ENCODE data around the gene TEX26.

The TEX26 gene

GRCh38 chr13:30995331-30995730 is 62.9 kb downstream of the TEX26 start:
- no peak overlapping the region for H2AFZ ChIP-seq (ENCODE audit: low read depth, low read length)
- H3K4me2 ChIP-seq (ENCODE audit: low read length, poor library complexity, severe bottlenecking) = no peak overlapping the region
- no peak overlapping the region for H3K9ac ChIP-seq (ENCODE audit: low read length)
- H3K18ac ChIP-seq (ENCODE audit: low read depth in 1 of 2, low read length in 2 of 2) = no peak overlapping the region
- H4K8ac ChIP-seq (ENCODE audit: low read length) = no peak overlapping the region
- no peak overlapping the region for H2BK5ac ChIP-seq (ENCODE audit: low read depth, low read length, poor library complexity, severe bottlenecking)
- H3K27ac ChIP-seq (ENCODE audit: low read length, poor library complexity, severe bottlenecking) = no peak overlapping the region
- no peak overlapping the region for H2BK120ac ChIP-seq (ENCODE audit: low read depth, low read length)
- no peak overlapping the region for H2BK12ac ChIP-seq (ENCODE audit: low read length in 2 of 2)
- no peak overlapping the region for H2AK5ac ChIP-seq (ENCODE audit: low read length, severe bottlenecking)
- H2BK15ac ChIP-seq (ENCODE audit: low read depth, poor library complexity, severe bottlenecking) = no peak overlapping the region
- H3K14ac ChIP-seq (ENCODE audit: low read length in 2 of 2) = no peak overlapping the region
- H3K27me3 ChIP-seq (ENCODE audit: control insufficient read depth in 1 of 2, insufficient read depth in 1 of 2, low read length in 2 of 2) = peaks cover 15 to 39% of the 10 kb centered on the region in 2 experiments
- no peak overlapping the region for H4K91ac ChIP-seq (ENCODE audit: low read length)
- H3K4me3 ChIP-seq (ENCODE audit: insufficient read depth in 1 of 2, low read depth in 1 of 2, low read length in 2 of 2) = no peak overlapping the region
- H3K79me1 ChIP-seq (replicated peaks; ENCODE audit: low read length, poor library complexity, severe bottlenecking) = no peaks in the 10 kb centered on the region
- no peaks in the 10 kb centered on the region for H3K4me1 ChIP-seq (ENCODE audit: control insufficient read depth, insufficient read depth, low read depth, low read length)
- H3K36me3 ChIP-seq (ENCODE audit: control insufficient read depth in 1 of 2, insufficient read depth in 2 of 2, low read depth in 1 of 2, low read length in 2 of 2) = no peaks in the 10 kb centered on the region
- no peak for DNase-seq
- 100% methylated on average over 1 of the region's 1 CpG for WGBS
- no peak overlapping the region for H3K23ac ChIP-seq (ENCODE audit: low read length in 2 of 2)
- no peak overlapping the region for H3K4ac ChIP-seq (ENCODE audit: low read depth in 1 of 2, low read length in 2 of 2)
- no peaks in the 10 kb centered on the region for H3K9me3 ChIP-seq (ENCODE audit: control insufficient read depth, low read length)

GRCh38 chr13:30997697-30998096 is 65.2 kb downstream of the TEX26 start:
- no peak for DNase-seq
- no peak overlapping the region for H2BK120ac ChIP-seq (ENCODE audit: low read depth, low read length)
- H3K79me1 ChIP-seq (replicated peaks; ENCODE audit: low read length, poor library complexity, severe bottlenecking) = no peaks in the 10 kb centered on the region
- H3K4me3 ChIP-seq (ENCODE audit: insufficient read depth in 1 of 2, low read depth in 1 of 2, low read length in 2 of 2) = no peak overlapping the region
- no peak overlapping the region for H2BK5ac ChIP-seq (ENCODE audit: low read depth, low read length, poor library complexity, severe bottlenecking)
- H3K4me2 ChIP-seq (ENCODE audit: low read length, poor library complexity, severe bottlenecking) = no peak overlapping the region
- no peak overlapping the region for H2BK15ac ChIP-seq (ENCODE audit: low read depth, poor library complexity, severe bottlenecking)
- no peak overlapping the region for H3K14ac ChIP-seq (ENCODE audit: low read length in 2 of 2)
- no peak overlapping the region for H4K8ac ChIP-seq (ENCODE audit: low read length)
- H3K36me3 ChIP-seq (ENCODE audit: control insufficient read depth in 1 of 2, insufficient read depth in 2 of 2, low read depth in 1 of 2, low read length in 2 of 2) = no peaks in the 10 kb centered on the region
- no peak overlapping the region for H2AFZ ChIP-seq (ENCODE audit: low read depth, low read length)
- H3K27me3 ChIP-seq (ENCODE audit: control insufficient read depth in 1 of 2, insufficient read depth in 1 of 2, low read length in 2 of 2) = peaks cover 26 to 51% of the 10 kb centered on the region in 2 experiments
- no peak overlapping the region for H3K18ac ChIP-seq (ENCODE audit: low read depth in 1 of 2, low read length in 2 of 2)
- peaks cover 4% of the 10 kb centered on the region for H3K4me1 ChIP-seq (ENCODE audit: control insufficient read depth, insufficient read depth, low read depth, low read length)
- no peaks in the 10 kb centered on the region for H3K9me3 ChIP-seq (ENCODE audit: control insufficient read depth, low read length)
- WGBS = 78% methylated on average over 2 of the region's 2 CpGs
- H4K91ac ChIP-seq (ENCODE audit: low read length) = peak overlapping the region; percentile 21
- H3K4ac ChIP-seq (ENCODE audit: low read depth in 1 of 2, low read length in 2 of 2) = no peak overlapping the region
- no peak overlapping the region for H2BK12ac ChIP-seq (ENCODE audit: low read length in 2 of 2)
- H3K27ac ChIP-seq (ENCODE audit: low read length, poor library complexity, severe bottlenecking) = no peak overlapping the region
- no peak overlapping the region for H3K9ac ChIP-seq (ENCODE audit: low read length)
- no peak overlapping the region for H2AK5ac ChIP-seq (ENCODE audit: low read length, severe bottlenecking)
- no peak overlapping the region for H3K23ac ChIP-seq (ENCODE audit: low read length in 2 of 2)

- no peaks in the 10 kb centered on the region for H3K36me3 ChIP-seq (ENCODE audit: control insufficient read depth in 1 of 2, insufficient read depth in 2 of 2, low read depth in 1 of 2, low read length in 2 of 2)
Observed at GRCh38 chr13:30998136-30999088, 66.0 kb downstream of the TEX26 start.

GRCh38 chr13:31000889-31001288 is 68.4 kb downstream of the TEX26 start:
- no peaks in the 10 kb centered on the region for H3K36me3 ChIP-seq (ENCODE audit: control insufficient read depth in 1 of 2, insufficient read depth in 2 of 2, low read depth in 1 of 2, low read length in 2 of 2)
- no peaks in the 10 kb centered on the region for H3K79me1 ChIP-seq (replicated peaks; ENCODE audit: low read length, poor library complexity, severe bottlenecking)
- no peak overlapping the region for H2AK5ac ChIP-seq (ENCODE audit: low read length, severe bottlenecking)
- H3K4me2 ChIP-seq (ENCODE audit: low read length, poor library complexity, severe bottlenecking) = no peak overlapping the region
- no peak overlapping the region for H4K91ac ChIP-seq (ENCODE audit: low read length)
- H3K18ac ChIP-seq (ENCODE audit: low read depth in 1 of 2, low read length in 2 of 2) = no peak overlapping the region
- H2BK5ac ChIP-seq (ENCODE audit: low read depth, low read length, poor library complexity, severe bottlenecking) = no peak overlapping the region
- peaks cover 4% of the 10 kb centered on the region for H3K4me1 ChIP-seq (ENCODE audit: control insufficient read depth, insufficient read depth, low read depth, low read length)
- H3K4me3 ChIP-seq (ENCODE audit: insufficient read depth in 1 of 2, low read depth in 1 of 2, low read length in 2 of 2) = no peak overlapping the region
- no peak overlapping the region for H3K4ac ChIP-seq (ENCODE audit: low read depth in 1 of 2, low read length in 2 of 2)
- no peak overlapping the region for H2BK120ac ChIP-seq (ENCODE audit: low read depth, low read length)
- H2BK15ac ChIP-seq (ENCODE audit: low read depth, poor library complexity, severe bottlenecking) = peak overlapping the region; percentile 62
- no peak overlapping the region for H3K23ac ChIP-seq (ENCODE audit: low read length in 2 of 2)
- no peak overlapping the region for H2AFZ ChIP-seq (ENCODE audit: low read depth, low read length)
- WGBS = 80% methylated on average over 3 of the region's 3 CpGs
- peaks cover 26 to 50% of the 10 kb centered on the region in 2 experiments for H3K27me3 ChIP-seq (ENCODE audit: control insufficient read depth in 1 of 2, insufficient read depth in 1 of 2, low read length in 2 of 2)
- no peaks in the 10 kb centered on the region for H3K9me3 ChIP-seq (ENCODE audit: control insufficient read depth, low read length)
- no peak overlapping the region for H3K9ac ChIP-seq (ENCODE audit: low read length)
- no peak overlapping the region for H2BK12ac ChIP-seq (ENCODE audit: low read length in 2 of 2)
- no peak for DNase-seq
- H3K27ac ChIP-seq (ENCODE audit: low read length, poor library complexity, severe bottlenecking) = no peak overlapping the region
- H3K14ac ChIP-seq (ENCODE audit: low read length in 2 of 2) = no peak overlapping the region
- H4K8ac ChIP-seq (ENCODE audit: low read length) = no peak overlapping the region

More at GRCh38 chr13:30998136-30999088, 66.0 kb downstream of the TEX26 start:
- no peak overlapping the region for H2BK120ac ChIP-seq (ENCODE audit: low read depth, low read length)
- no peak overlapping the region for H4K91ac ChIP-seq (ENCODE audit: low read length)
- no peak for DNase-seq
- H3K9me3 ChIP-seq (ENCODE audit: control insufficient read depth, low read length) = no peaks in the 10 kb centered on the region
- H3K14ac ChIP-seq (ENCODE audit: low read length in 2 of 2) = no peak overlapping the region
- H2AFZ ChIP-seq (ENCODE audit: low read depth, low read length) = no peak overlapping the region
- no peak overlapping the region for H2AK5ac ChIP-seq (ENCODE audit: low read length, severe bottlenecking)
- peaks cover 4% of the 10 kb centered on the region for H3K4me1 ChIP-seq (ENCODE audit: control insufficient read depth, insufficient read depth, low read depth, low read length)
- no peak overlapping the region for H3K23ac ChIP-seq (ENCODE audit: low read length in 2 of 2)
- H3K79me1 ChIP-seq (replicated peaks; ENCODE audit: low read length, poor library complexity, severe bottlenecking) = no peaks in the 10 kb centered on the region
- H3K27me3 ChIP-seq (ENCODE audit: control insufficient read depth in 1 of 2, insufficient read depth in 1 of 2, low read length in 2 of 2) = peaks cover 26 to 47% of the 10 kb centered on the region in 2 experiments
- no peak overlapping the region for H4K8ac ChIP-seq (ENCODE audit: low read length)
- 84% methylated on average over 7 of the region's 8 CpGs for WGBS
- no peak overlapping the region for H3K27ac ChIP-seq (ENCODE audit: low read length, poor library complexity, severe bottlenecking)
- no peak overlapping the region for H3K18ac ChIP-seq (ENCODE audit: low read depth in 1 of 2, low read length in 2 of 2)
- H2BK15ac ChIP-seq (ENCODE audit: low read depth, poor library complexity, severe bottlenecking) = no peak overlapping the region
- H3K4me3 ChIP-seq (ENCODE audit: insufficient read depth in 1 of 2, low read depth in 1 of 2, low read length in 2 of 2) = no peak overlapping the region
- H3K4me2 ChIP-seq (ENCODE audit: low read length, poor library complexity, severe bottlenecking) = no peak overlapping the region
- H3K4ac ChIP-seq (ENCODE audit: low read depth in 1 of 2, low read length in 2 of 2) = no peak overlapping the region
- no peak overlapping the region for H3K9ac ChIP-seq (ENCODE audit: low read length)
- H2BK12ac ChIP-seq (ENCODE audit: low read length in 2 of 2) = no peak overlapping the region
- H2BK5ac ChIP-seq (ENCODE audit: low read depth, low read length, poor library complexity, severe bottlenecking) = no peak overlapping the region
